OCI-LY7 (cell line): ENCODE results near the gene GNA12. TPM values are rescaled to one million over a fixed set of nuclear protein-coding genes. Genes with fewer than 3 reads are reported as not detected.

Experiments
- BruUV-seq: library from RNA; stranded (reverse); fragments of 400-500 nt; replicated peaks from 2 replicates; lab custom pipeline; 2021; lab: Mats Ljungman, UMichigan
- CTCF ChIA-PET: fragments of 300-600 bp; sonication (Branson Sonifier 250); formaldehyde crosslinking; loops from one replicate; lab custom pipeline; 2022; ENCODE audit warnings: antibody characterized with exemption; ENCODE audit not compliant: unreplicated experiment; lab: Charles Lee
- POLR2A ChIA-PET: fragments of 300-600 bp; sonication (Branson Sonifier 250); formaldehyde crosslinking; loops from one replicate; lab custom pipeline; 2022; ENCODE audit warnings: antibody characterized with exemption; lab: Charles Lee
- DNase-seq: peaks from one replicate; pipeline ENCODE4 v3.0.0-alpha.2; 2015; ENCODE audit warnings: low spot score
- H2AFZ ChIP-seq: fragments of 200-600 bp; sonication (generic), shearing (Covaris generic); 2 replicates; pipeline ENCODE4 v1.6.1; 2014; ENCODE audit warnings: mild to moderate bottlenecking, antibody characterized with exemption, low read length, moderate library complexity
- H3K27ac ChIP-seq: fragments of 200-600 bp; sonication (generic); 2 replicates; pipeline ENCODE4 v1.5.1; 2014; ENCODE audit warnings: mixed run types, low read depth, mild to moderate bottlenecking, moderate library complexity, low read length, inconsistent platforms; ENCODE audit not compliant: poor library complexity, severe bottlenecking
- H3K36me3 ChIP-seq: fragments of 200-600 bp; sonication (generic); 2 replicates; pipeline ENCODE4 v1.6.1; 2014; ENCODE audit warnings: mild to moderate bottlenecking, antibody characterized with exemption, low read length, moderate library complexity, mixed read lengths; ENCODE audit not compliant: insufficient read depth
- H3K4me1 ChIP-seq: fragments of 200-600 bp; sonication (generic); 2 replicates; pipeline ENCODE4 v1.5.1; 2014; ENCODE audit warnings: mild to moderate bottlenecking, low read length; ENCODE audit not compliant: insufficient read depth, poor library complexity, severe bottlenecking
- H3K4me2 ChIP-seq: fragments of 200-600 bp; sonication (generic); 2 replicates; pipeline ENCODE4 v1.6.1; 2014; ENCODE audit warnings: mild to moderate bottlenecking, low read length
- H3K4me3 ChIP-seq: fragments of 200-600 bp; sonication (generic); 2 replicates; pipeline ENCODE4 v1.5.1; 2014; ENCODE audit warnings: mild to moderate bottlenecking, low read depth, low read length; ENCODE audit not compliant: poor library complexity, severe bottlenecking
- H3K79me2 ChIP-seq: fragments of 200-600 bp; sonication (generic); 2 replicates; pipeline ENCODE4 v1.6.1; 2016; ENCODE audit warnings: low read depth, mild to moderate bottlenecking, low read length, moderate library complexity, mixed read lengths; ENCODE audit not compliant: insufficient read depth
- H3K9me2 ChIP-seq: fragments of 200-600 bp; sonication (generic); 2 replicates; pipeline ENCODE4 v1.6.1; 2016; ENCODE audit warnings: mild to moderate bottlenecking, low read length, mixed read lengths; ENCODE audit not compliant: insufficient read depth
- H3K9me3 ChIP-seq: fragments of 200-600 bp; sonication (generic); 2 replicates; pipeline ENCODE4 v1.6.1; 2014; ENCODE audit warnings: mild to moderate bottlenecking, mixed run types, low read length, mixed read lengths
- H4K20me1 ChIP-seq: fragments of 200-600 bp; sonication (generic); 2 replicates; pipeline ENCODE4 v1.6.1; 2014; ENCODE audit warnings: mild to moderate bottlenecking, antibody characterized with exemption, low read length, moderate library complexity, mixed read lengths; ENCODE audit not compliant: insufficient read depth
- EZH2phosphoT487 ChIP-seq: fragments of 200-600 bp; sonication (generic); IDR thresholded peaks from 2 replicates; pipeline ENCODE4 v1.6.1; 2018; ENCODE audit warnings: low read depth, borderline replicate concordance, mild to moderate bottlenecking, mixed run types, antibody characterized with exemption, low read length, moderate library complexity, mixed read lengths
- intact Hi-C: fragments of 100-400 bp; cut with micrococcal nuclease; formaldehyde crosslinking; loops from one replicate; pipeline ENCODE4 v1.10.0; 2022; ENCODE audit not compliant: unreplicated experiment
- total RNA-seq, 2 experiments: library from RNA; depleted of rRNA in 1 of 2; stranded (reverse); fragments of >200 nt in 1 of 2; shearing (Covaris generic) in 1 of 2; gene quantifications; 2 replicates each; pipeline ENCODE4 v1.2.3, GENCODE V29; 2014 to 2022
- TF ChIP-seq, protein P1 (sequence below): fragments of 200-600 bp; sonication (generic); conservative IDR thresholded peaks from 2 replicates; pipeline ENCODE4 v1.5.1; 2014; ENCODE audit warnings: mild to moderate bottlenecking, antibody characterized with exemption, low read length, moderate library complexity, mixed read lengths

The GNA12 gene
- total RNA-seq, 2 experiments from 2014 or later, result 10.3 to 35.9 TPM

DNA sequence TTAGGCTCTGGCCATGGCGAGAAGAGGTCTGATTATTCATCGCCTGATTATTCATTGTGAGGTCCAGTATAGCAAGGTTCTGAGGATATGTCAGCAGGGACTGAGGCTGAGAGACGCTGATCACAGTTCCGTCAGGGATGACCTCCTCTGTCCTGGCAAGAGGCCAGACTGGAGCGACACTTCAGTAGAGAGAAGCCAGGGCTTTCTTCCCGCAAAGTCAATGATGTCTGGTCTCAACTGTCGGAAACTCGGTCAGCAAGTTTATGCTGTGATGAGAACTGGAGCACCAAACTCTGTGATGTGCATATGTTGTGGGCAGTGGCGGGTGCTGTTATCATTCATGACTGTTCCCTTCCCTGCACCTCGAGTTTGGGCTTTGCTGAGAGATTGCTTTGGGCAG, 29.0 kb upstream of the GNA12 start:
- H3K4me1 ChIP-seq, result peaks cover 54% of the 10 kb centered on the region
- CTCF ChIA-PET, result no interaction called here
- H3K4me2 ChIP-seq, result 0 out of 2 replicates have a peak overlapping the region, but pooled peaks have one; percentile 40
- POLR2A ChIA-PET, result interaction anchor here (0.6 kb wide), 1 partner anchor 340 kb away, joined by 3 read pairs; no protein-coding TSS in a partner anchor
- H3K4me3 ChIP-seq, result no peak overlapping the region
- no peaks in the 10 kb centered on the region for H3K79me2 ChIP-seq
- no TSS peak for BruUV-seq
- H3K9me3 ChIP-seq, result no peaks in the 10 kb centered on the region
- H3K36me3 ChIP-seq, result no peaks in the 10 kb centered on the region
- DNase-seq, result no peak
- peak overlapping the region; percentile 49 for H3K27ac ChIP-seq
- H4K20me1 ChIP-seq, result no peaks in the 10 kb centered on the region
- no peak for TF ChIP-seq EZH2phosphoT487
- TF ChIP-seq, protein P1, sequence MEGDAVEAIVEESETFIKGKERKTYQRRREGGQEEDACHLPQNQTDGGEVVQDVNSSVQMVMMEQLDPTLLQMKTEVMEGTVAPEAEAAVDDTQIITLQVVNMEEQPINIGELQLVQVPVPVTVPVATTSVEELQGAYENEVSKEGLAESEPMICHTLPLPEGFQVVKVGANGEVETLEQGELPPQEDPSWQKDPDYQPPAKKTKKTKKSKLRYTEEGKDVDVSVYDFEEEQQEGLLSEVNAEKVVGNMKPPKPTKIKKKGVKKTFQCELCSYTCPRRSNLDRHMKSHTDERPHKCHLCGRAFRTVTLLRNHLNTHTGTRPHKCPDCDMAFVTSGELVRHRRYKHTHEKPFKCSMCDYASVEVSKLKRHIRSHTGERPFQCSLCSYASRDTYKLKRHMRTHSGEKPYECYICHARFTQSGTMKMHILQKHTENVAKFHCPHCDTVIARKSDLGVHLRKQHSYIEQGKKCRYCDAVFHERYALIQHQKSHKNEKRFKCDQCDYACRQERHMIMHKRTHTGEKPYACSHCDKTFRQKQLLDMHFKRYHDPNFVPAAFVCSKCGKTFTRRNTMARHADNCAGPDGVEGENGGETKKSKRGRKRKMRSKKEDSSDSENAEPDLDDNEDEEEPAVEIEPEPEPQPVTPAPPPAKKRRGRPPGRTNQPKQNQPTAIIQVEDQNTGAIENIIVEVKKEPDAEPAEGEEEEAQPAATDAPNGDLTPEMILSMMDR, result no peak
- no peaks in the 10 kb centered on the region for H3K9me2 ChIP-seq
- 0 out of 2 replicates have a peak overlapping the region, but pooled peaks have one; percentile 18 for H2AFZ ChIP-seq
- intact Hi-C loops, result no loop called here

GRCh38 chr7:2872296-2872874, 28.3 kb upstream of the GNA12 start:
- no peaks in the 10 kb centered on the region for H3K9me3 ChIP-seq
- no peak for TF ChIP-seq EZH2phosphoT487
- TF ChIP-seq, protein P1, result no peak
- peak overlapping the region; percentile 49 for H3K27ac ChIP-seq
- ChIA-PET CTCF (no interaction called here), POLR2A (interaction anchor here (0.5 to 1.0 kb wide), 3 partner anchors 20 to 283 kb away, joined by 3 read pairs; no protein-coding TSS in a partner anchor)
- BruUV-seq, result no TSS peak
- peak; percentile 51 for DNase-seq
- peaks cover 51% of the 10 kb centered on the region for H3K4me1 ChIP-seq
- intact Hi-C loops, result no loop called here
- no peak overlapping the region for H3K4me3 ChIP-seq
- H3K4me2 ChIP-seq, result peak overlapping the region; percentile 40
- H2AFZ ChIP-seq, result no peak overlapping the region
- H3K36me3 ChIP-seq, result no peaks in the 10 kb centered on the region
- no peaks in the 10 kb centered on the region for H3K79me2 ChIP-seq
- no peaks in the 10 kb centered on the region for H3K9me2 ChIP-seq
- H4K20me1 ChIP-seq, result no peaks in the 10 kb centered on the region

DNA sequence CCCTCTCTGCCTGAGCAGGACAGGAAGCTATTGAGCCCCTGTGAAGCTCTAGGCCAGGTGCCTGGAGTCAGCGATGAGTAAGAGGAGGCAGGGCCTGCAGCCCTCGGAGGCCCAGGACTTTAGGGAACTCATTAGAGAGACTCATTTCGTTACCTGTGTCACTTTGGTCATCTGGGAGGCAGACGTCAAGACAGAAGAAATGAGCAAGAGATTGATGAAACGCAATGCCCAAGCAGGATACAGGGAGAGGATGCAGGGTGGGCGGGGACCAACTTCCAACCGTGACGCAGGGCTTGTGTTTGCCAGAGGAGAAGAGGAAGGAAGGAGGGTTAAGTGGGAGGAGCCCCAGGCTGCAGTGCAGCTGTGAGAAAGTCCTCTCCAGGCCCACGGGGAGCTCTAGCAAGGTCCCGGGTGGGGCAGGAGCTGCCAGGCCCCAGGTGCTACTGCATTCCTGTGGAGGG, 26.4 kb upstream of the GNA12 start:
- Histone ChIP-seq H3K27ac (peak overlapping the region; percentile 18), H2AFZ (peak overlapping the region; percentile 63; the same call in 1 of the 2 replicates), H3K9me2 (no peaks in the 10 kb centered on the region), H3K4me1 (peaks cover 51% of the 10 kb centered on the region), H3K9me3 (no peaks in the 10 kb centered on the region), H3K79me2 (no peaks in the 10 kb centered on the region), H3K4me2 (peak overlapping the region; percentile 42), H3K4me3 (peak overlapping the region; percentile 14), H3K36me3 (no peaks in the 10 kb centered on the region), H4K20me1 (no peaks in the 10 kb centered on the region)
- BruUV-seq, result no TSS peak
- ChIA-PET CTCF (interaction anchor here (0.6 kb wide), 1 partner anchor 130 kb away, joined by 4 read pairs; no protein-coding TSS in a partner anchor), POLR2A (interaction anchor here (0.6 to 1.3 kb wide), 4 partner anchors 9 to 23 kb away, joined by 3 to 4 read pairs (median 4); no protein-coding TSS in a partner anchor)
- intact Hi-C loops, result no loop called here
- no peak for TF ChIP-seq EZH2phosphoT487
- TF ChIP-seq, protein P1, result no peak
- DNase-seq, result peak; percentile 69
